Ramos (cell line): ENCODE measurements around the gene BST2.

Experiments used
- in situ Hi-C: fragments of 300-500 bp; cut with MboI; formaldehyde crosslinking; loops from one replicate; pipeline ENCODE4 v1.14.3; 2022; ENCODE audit warnings: low sequenced_read_pairs; ENCODE audit not compliant: unreplicated experiment

Gene BST2

GRCh38 chr19:17419621-17420474 lies 14.4 kb upstream of the BST2 start, which contains the start of gene MVB12A:
TSS of gene MVB12A (plus strand) at chr19:17420047. CDS start at chr19:17420136, 89 bp downstream.
- in situ Hi-C loops, result no loop called here

- in situ Hi-C loops, result no loop called here
Observed at GRCh38 chr19:17419154-17419620, 13.8 kb upstream of the BST2 start.

GRCh38 chr19:17418710-17419109 lies 13.3 kb upstream of the BST2 start:
- in situ Hi-C loops, result no loop called here

- in situ Hi-C loops, result no loop called here
Observed at GRCh38 chr19:17415121-17415520, 9.7 kb upstream of the BST2 start.

- in situ Hi-C loops, result no loop called here
Observed at GRCh38 chr19:17414097-17414496, 8.7 kb upstream of the BST2 start.

GRCh38 chr19:17411801-17412200 lies 6.4 kb upstream of the BST2 start:
- in situ Hi-C loops, result no loop called here

- in situ Hi-C loops, result no loop called here
Observed at GRCh38 chr19:17409990-17410389, 4.6 kb upstream of the BST2 start.

- in situ Hi-C loops, result no loop called here
Observed at GRCh38 chr19:17406887-17407196, 1.4 kb upstream of the BST2 start.

GRCh38 chr19:17406046-17406886 lies 836 bp upstream of the BST2 start:
- in situ Hi-C loops, result no loop called here

GRCh38 chr19:17404621-17405249 lies 695 bp downstream of the BST2 start:
- in situ Hi-C loops, result no loop called here

GRCh38 chr19:17404015-17404414 lies 1.4 kb downstream of the BST2 start:
- in situ Hi-C loops, result no loop called here

GRCh38 chr19:17402982-17403855 lies 2.2 kb downstream of the BST2 start:
- in situ Hi-C loops, result no loop called here

- in situ Hi-C loops, result no loop called here
Observed at GRCh38 chr19:17401628-17402027, 3.8 kb downstream of the BST2 start.

GRCh38 chr19:17398902-17399527 lies 6.4 kb downstream of the BST2 start:
- in situ Hi-C loops, result no loop called here

GRCh38 chr19:17394891-17395415 lies 10.5 kb downstream of the BST2 start:
- in situ Hi-C loops, result no loop called here

GRCh38 chr19:17393914-17394313 lies 11.5 kb downstream of the BST2 start, which contains the start of gene CCDC194:
TSS of gene CCDC194 (minus strand) at chr19:17394196. CDS start at chr19:17394158, 38 bp downstream.
- in situ Hi-C loops, result no loop called here

- in situ Hi-C loops, result no loop called here
Observed at GRCh38 chr19:17393002-17393401, 12.4 kb downstream of the BST2 start.

GRCh38 chr19:17391371-17392151 lies 13.9 kb downstream of the BST2 start:
- in situ Hi-C loops, result no loop called here
